ENCODE results near the gene DPP6. TPM values are rescaled to one million over a fixed set of nuclear protein-coding genes. Genes with fewer than 3 reads are reported as not detected.

DPP6 gene
- total and polyA plus RNA-seq, 2 of the 8 experiments (the other 6 are each of a cell fraction or from before 2014, with no cell fraction given), result 4.7 to 6.8 TPM

DNA sequence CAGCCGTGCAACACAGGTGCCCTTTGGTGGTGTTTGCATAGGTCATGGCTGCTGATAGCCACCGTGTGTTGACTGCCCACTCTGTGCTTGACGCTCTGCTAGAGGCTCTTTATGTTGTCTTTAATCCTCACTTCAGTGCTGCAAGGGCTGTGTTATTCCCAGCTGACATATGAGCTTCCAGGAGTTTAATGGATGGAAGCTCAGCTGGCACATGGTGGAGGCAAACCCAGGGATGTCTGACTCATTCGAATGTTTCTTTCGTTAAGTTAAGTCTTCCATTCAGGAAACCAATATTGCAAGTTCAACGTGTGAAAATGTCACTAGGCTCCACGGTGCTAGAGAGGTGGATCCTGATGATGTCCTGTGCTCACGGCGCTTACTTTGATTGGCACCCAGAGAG is 378.4 kb downstream of the DPP6 start (continued):
- TF ChIP-seq RAD21 (IDR thresholded peaks at IDR 0.05 in 1 of 2, conservative IDR thresholded peaks at IDR 0.05 in 1 of 2; ENCODE audit: low read depth in 2 of 2, low read length in 2 of 2) (no peak), MAFK (IDR thresholded peaks at IDR 0.05; ENCODE audit: low read depth, low read length) (no peak), KDM4A (IDR thresholded peaks at IDR 0.05; ENCODE audit: low read depth, low read length, severe bottlenecking) (no peak), CBX5 (IDR thresholded peaks at IDR 0.05; ENCODE audit: low read depth, low read length) (no peak)
- TF ChIP-seq, protein P1, sequence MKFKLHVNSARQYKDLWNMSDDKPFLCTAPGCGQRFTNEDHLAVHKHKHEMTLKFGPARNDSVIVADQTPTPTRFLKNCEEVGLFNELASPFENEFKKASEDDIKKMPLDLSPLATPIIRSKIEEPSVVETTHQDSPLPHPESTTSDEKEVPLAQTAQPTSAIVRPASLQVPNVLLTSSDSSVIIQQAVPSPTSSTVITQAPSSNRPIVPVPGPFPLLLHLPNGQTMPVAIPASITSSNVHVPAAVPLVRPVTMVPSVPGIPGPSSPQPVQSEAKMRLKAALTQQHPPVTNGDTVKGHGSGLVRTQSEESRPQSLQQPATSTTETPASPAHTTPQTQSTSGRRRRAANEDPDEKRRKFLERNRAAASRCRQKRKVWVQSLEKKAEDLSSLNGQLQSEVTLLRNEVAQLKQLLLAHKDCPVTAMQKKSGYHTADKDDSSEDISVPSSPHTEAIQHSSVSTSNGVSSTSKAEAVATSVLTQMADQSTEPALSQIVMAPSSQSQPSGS (IDR thresholded peaks at IDR 0.05; ENCODE audit: low read length), result no peak
- TF ChIP-seq, protein P2, sequence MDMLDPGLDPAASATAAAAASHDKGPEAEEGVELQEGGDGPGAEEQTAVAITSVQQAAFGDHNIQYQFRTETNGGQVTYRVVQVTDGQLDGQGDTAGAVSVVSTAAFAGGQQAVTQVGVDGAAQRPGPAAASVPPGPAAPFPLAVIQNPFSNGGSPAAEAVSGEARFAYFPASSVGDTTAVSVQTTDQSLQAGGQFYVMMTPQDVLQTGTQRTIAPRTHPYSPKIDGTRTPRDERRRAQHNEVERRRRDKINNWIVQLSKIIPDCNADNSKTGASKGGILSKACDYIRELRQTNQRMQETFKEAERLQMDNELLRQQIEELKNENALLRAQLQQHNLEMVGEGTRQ (IDR thresholded peaks at IDR 0.05; ENCODE audit: low read length), result no peak
